BE2C (cell line): ENCODE measurements around the gene HEXD.

ENCODE experiments used
- DNase-seq: peaks from one replicate; pipeline ENCODE4 v3.0.0-alpha.2; 2020
- H3K27me3 ChIP-seq: fragments of 250-450 bp; sonication (Bioruptor Pico); 2 replicates; pipeline ENCODE4 v1.5.1; 2020; ENCODE audit warnings: mild to moderate bottlenecking
- H3K36me3 ChIP-seq: fragments of 250-450 bp; sonication (Bioruptor Pico); 2 replicates; pipeline ENCODE4 v1.5.1; 2020; ENCODE audit warnings: mild to moderate bottlenecking
- H3K4me1 ChIP-seq: fragments of 250-450 bp; sonication (Bioruptor Pico); 2 replicates; pipeline ENCODE4 v1.5.1; 2020
- H3K4me3 ChIP-seq: 2 replicates; pipeline ENCODE4 v1.5.1; 2011; ENCODE audit warnings: low read depth, low read length
- H3K9me3 ChIP-seq: fragments of 250-450 bp; sonication (Bioruptor Pico); 2 replicates; pipeline ENCODE4 v1.5.1; 2020
- TF ChIP-seq, protein P1 (sequence below): IDR thresholded peaks from 2 replicates; pipeline ENCODE4 v1.5.1; 2012; ENCODE audit warnings: mild to moderate bottlenecking, low read depth, low read length

HEXD gene

DNA sequence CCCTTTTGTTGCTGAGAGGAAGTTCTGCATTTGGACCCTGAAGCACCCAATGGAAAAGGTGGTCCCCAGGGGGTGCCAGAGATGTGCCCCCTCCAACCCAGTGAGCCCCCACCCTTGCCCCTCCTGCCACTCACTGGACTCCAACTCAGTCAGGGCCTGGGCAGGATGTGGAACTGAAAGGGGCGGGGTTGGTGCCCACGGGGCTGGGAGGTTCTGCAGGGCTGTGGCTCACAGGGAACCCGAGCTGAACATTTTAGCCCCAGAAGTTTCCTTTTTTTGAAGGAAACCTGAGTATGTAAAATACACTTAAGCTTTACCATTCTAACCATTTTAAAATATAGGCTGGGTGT is 16.0 kb downstream of the HEXD start:
- Histone ChIP-seq H3K36me3 (no peaks in the 10 kb centered on the region), H3K4me3 (no peak overlapping the region), H3K27me3 (no peaks in the 10 kb centered on the region), H3K4me1 (no peaks in the 10 kb centered on the region), H3K9me3 (no peaks in the 10 kb centered on the region)
- no peak for DNase-seq
- TF ChIP-seq, protein P1, sequence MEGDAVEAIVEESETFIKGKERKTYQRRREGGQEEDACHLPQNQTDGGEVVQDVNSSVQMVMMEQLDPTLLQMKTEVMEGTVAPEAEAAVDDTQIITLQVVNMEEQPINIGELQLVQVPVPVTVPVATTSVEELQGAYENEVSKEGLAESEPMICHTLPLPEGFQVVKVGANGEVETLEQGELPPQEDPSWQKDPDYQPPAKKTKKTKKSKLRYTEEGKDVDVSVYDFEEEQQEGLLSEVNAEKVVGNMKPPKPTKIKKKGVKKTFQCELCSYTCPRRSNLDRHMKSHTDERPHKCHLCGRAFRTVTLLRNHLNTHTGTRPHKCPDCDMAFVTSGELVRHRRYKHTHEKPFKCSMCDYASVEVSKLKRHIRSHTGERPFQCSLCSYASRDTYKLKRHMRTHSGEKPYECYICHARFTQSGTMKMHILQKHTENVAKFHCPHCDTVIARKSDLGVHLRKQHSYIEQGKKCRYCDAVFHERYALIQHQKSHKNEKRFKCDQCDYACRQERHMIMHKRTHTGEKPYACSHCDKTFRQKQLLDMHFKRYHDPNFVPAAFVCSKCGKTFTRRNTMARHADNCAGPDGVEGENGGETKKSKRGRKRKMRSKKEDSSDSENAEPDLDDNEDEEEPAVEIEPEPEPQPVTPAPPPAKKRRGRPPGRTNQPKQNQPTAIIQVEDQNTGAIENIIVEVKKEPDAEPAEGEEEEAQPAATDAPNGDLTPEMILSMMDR = no peak

DNA sequence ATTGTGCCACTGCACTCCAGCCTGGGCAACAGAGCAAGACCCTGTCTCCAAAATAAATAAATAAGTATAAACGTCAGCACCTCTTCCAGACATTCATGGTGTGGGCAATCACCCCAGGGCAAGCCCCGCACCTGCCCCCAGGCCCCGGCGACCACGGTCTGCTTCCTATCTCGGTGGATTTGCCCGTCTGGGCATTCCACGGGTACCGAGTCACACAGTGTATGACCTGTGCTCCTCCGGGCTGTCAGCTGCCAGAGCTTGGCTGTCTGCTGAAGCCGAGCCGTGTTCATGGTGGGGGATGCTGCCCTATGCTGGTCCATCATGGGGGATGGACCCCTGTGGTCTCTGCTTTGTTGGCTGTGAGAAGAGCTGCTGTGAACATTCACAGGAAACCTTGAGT is 17.0 kb downstream of the HEXD start:
- no peaks in the 10 kb centered on the region for H3K4me1 ChIP-seq
- no peaks in the 10 kb centered on the region for H3K9me3 ChIP-seq
- DNase-seq = no peak
- no peak overlapping the region for H3K4me3 ChIP-seq
- no peaks in the 10 kb centered on the region for H3K36me3 ChIP-seq
- no peaks in the 10 kb centered on the region for H3K27me3 ChIP-seq
- TF ChIP-seq, protein P1 = no peak

DNA sequence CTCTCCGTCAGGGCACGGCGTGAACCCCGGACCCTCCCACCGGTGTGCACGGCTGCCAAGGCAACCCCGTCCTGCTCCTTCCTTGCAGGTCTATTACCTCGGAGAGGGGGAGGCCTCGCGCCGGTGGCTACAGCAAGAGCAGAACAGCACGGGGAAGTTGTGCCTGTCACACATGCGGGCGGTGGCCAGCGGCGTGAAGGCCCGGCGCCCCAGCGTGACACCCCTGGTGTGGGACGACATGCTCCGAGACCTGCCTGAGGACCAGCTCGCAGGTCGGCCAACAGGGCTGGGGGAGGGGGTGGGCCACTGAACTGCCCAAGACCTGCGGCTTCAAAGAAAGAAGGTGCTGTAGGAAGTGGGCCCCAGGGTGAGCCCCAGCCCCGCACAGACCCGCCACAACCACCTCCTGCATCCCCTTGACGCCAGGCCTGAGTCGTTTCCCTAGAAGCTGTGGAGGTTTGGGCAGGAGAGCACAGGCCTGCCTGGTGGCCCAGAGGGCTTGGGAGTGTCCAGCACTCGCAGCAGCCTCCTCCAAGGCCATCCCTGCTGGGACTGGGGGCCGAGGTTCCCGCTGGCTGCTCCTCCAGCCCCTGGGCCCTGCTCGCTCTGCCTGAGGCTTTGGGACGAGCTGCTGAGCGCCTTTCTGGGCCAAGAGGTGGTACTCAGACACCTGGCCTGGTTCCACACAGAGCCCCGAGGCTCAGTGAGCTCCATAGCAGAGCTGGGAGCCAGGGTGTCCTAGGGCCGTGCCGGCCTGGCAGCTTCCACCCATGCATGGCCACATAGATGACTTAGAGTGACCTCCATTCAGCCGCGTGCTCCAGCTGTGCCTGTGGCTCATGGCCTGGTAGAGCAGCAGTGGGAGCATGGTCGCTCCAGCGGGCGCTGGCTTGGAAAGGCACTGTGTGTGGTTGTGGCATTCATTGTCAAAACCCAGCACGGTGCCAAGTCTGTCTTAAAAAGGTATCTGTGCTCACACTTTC is 17.7 kb downstream of the HEXD start:
- TF ChIP-seq, protein P1 = no peak
- Histone ChIP-seq H3K9me3 (no peaks in the 10 kb centered on the region), H3K36me3 (no peaks in the 10 kb centered on the region), H3K4me3 (no peak overlapping the region), H3K27me3 (no peaks in the 10 kb centered on the region), H3K4me1 (peaks cover 6% of the 10 kb centered on the region)
- DNase-seq = no peak

DNA sequence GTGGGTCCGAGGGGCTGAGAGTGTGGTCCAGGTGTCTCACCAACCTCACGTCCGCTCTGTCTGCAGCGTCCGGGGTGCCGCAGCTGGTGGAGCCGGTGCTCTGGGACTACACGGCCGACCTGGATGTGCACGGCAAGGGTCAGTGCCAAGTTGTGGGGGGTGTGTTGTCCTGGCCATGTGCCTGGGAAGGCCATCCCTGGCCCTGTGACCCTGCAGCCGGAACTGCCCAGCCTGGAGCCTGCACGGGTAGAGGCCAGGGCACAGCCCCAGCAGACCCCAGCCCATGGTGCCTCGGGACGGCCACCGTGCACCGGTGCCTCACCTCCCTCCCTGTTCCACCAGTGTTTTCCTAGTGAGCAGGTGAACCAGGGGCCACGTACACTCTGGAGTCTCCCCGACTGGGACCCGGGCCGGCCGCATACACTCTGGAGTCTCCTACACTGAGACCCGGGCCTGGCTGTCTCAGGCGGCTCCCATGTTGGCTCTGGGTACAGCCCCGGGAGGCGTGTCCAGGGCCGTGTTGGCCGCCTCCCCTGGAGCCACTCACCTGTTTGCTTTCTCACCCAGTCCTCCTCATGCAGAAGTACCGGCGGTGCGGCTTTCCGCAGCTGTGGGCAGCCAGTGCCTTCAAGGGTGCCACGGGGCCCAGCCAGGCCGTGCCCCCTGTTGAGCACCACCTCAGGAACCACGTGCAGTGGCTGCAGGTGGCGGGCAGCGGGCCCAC is 18.6 kb downstream of the HEXD start:
- H3K9me3 ChIP-seq = no peaks in the 10 kb centered on the region
- H3K27me3 ChIP-seq = no peaks in the 10 kb centered on the region
- peaks cover 7% of the 10 kb centered on the region for H3K4me1 ChIP-seq
- no peaks in the 10 kb centered on the region for H3K36me3 ChIP-seq
- DNase-seq = no peak
- H3K4me3 ChIP-seq = no peak overlapping the region
- TF ChIP-seq, protein P1 = no peak

DNA sequence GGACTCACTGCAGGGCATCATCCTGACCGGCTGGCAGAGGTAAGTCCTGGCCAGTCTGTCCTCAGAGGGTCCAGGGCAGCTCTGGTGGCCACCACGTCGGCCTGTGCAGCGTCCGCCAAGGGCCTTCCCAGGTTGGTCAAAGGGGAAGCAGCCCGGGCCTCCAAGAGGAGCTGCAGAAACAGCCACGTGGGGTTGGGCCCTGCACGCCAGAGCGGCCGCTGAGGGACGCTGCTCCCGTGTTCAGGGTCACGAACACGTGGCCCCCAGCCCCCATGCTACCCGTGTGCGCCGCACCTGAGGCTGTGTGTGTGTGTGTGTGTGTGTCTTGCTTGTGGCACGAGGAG is 19.1 kb downstream of the HEXD start:
- Histone ChIP-seq H3K27me3 (no peaks in the 10 kb centered on the region), H3K36me3 (no peaks in the 10 kb centered on the region), H3K4me3 (no peak overlapping the region), H3K9me3 (no peaks in the 10 kb centered on the region), H3K4me1 (peaks cover 7% of the 10 kb centered on the region)
- DNase-seq = no peak
- TF ChIP-seq, protein P1 = no peak
